HG02943 (cell line): ENCODE measurements around the gene PLCB4.

Experiments
- ATAC-seq: cut with Tn5 transposase; IDR thresholded peaks from one replicate; pipeline ENCODE4 v1.9.1; 2021; ENCODE audit warnings: mild to moderate bottlenecking, low read depth, moderate library complexity; ENCODE audit not compliant: unreplicated experiment

Gene PLCB4

GRCh38 chr20:9294041-9294440 is 225.2 kb downstream of the PLCB4 start:
- no peak for ATAC-seq

GRCh38 chr20:9298906-9299305 is 230.0 kb downstream of the PLCB4 start:
- ATAC-seq: no peak

DNA sequence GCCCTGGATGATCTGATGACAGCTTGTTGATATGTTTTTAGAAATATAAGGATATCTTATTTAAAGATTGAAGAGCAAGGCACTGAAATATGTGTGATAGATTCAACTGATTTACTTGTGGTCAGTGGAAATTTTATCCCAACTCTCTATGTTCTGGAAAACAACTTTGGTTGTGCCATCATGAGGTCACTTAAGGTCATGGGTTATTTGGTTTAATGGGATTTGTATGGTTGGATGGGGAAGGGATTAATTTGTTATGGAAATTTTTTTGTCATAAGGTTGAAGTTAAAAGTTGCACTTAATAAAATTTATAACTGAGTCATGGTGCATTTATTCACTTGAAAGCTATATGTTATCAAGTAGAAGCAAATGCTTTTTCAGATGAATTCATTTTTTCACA is 231.2 kb downstream of the PLCB4 start:
- ATAC-seq: no peak

GRCh38 chr20:9300534-9300933 is 231.6 kb downstream of the PLCB4 start:
- no peak for ATAC-seq

DNA sequence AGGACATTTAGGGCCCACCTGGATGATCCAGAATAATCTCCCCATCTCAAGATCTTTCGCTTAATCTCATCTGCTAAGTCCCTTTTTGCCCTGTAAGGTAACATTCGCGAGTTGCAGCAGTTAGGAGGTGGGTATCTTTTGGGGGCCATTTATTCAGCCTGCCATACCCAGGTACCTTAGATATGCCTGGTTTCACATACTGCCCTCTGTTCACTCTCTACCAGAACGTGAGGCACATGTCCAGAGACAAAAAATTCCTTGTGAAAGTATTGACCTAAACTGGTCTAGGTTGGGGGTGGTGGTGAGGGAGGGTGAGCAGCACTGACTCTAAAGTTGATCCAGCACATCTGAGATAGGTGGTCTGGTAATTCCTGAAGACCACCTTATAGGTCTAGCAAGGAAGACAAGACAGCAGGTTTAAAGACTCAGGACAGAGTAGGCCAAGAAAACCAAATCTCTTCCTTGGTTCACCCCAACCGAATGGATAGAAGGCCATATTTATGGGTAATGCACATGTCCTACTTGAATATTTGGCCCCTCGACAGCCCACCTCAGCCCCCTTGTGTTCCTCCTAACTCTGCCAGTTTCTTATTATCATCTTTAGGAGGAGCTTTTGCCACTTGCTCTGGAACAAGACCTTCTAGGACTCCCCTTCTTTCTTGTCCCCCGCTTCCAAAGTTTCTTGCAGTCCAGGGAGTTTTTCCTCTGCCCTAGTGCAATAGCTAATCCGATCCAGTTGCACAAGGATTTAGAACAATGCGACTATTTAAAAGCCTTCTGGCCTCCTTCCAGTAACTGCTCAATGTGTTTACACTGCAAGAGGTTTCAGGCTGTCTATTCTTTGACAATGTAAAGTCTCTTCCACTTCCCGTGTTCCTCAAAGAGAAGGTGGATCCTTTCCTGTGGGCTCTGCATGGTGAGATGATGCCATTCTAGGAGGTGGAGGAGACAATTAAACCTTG is 232.5 kb downstream of the PLCB4 start:
- ATAC-seq: no peak

GRCh38 chr20:9302091-9302462 is 233.2 kb downstream of the PLCB4 start:
- no peak for ATAC-seq

DNA sequence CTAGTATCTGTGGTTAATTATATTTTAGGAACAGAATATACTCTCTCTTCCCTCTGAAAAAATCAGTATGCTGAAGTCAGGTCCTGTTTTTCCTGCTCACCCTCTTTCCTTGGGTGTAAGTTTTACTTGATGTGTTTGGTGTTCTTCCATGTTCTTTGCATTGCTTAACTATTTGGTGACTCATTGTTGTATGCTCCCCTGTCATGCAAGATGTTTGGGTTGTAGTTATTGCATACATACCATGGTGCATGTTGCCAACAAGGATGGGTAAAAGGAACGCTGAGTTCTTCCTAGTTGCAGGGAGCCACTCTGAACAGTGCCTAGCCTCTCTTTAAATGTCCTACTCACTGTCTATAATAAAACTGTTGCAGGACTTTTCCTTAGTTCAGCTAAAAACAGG is 237.6 kb downstream of the PLCB4 start:
- no peak for ATAC-seq

- ATAC-seq: no peak
Measured at GRCh38 chr20:9308056-9308455, 239.2 kb downstream of the PLCB4 start.

DNA sequence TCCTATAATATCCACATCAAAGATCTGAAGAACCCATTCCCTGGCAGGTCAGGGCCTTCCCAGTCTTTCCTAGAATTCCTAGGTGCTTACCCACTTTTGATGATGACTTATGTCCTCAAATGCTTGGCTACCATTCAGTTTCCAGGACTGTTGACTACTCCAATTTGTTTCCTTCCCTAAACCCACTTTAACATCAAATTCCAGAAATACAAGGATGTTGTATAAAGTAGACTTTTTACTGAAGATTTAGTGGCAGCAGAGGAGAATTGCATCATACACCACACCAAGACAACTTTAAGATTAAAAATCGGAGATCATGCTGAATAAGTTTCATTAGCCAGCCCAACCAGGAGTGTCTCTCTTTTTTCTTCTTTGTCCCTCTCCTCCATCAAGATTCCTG is 242.2 kb downstream of the PLCB4 start:
- ATAC-seq: no peak

DNA sequence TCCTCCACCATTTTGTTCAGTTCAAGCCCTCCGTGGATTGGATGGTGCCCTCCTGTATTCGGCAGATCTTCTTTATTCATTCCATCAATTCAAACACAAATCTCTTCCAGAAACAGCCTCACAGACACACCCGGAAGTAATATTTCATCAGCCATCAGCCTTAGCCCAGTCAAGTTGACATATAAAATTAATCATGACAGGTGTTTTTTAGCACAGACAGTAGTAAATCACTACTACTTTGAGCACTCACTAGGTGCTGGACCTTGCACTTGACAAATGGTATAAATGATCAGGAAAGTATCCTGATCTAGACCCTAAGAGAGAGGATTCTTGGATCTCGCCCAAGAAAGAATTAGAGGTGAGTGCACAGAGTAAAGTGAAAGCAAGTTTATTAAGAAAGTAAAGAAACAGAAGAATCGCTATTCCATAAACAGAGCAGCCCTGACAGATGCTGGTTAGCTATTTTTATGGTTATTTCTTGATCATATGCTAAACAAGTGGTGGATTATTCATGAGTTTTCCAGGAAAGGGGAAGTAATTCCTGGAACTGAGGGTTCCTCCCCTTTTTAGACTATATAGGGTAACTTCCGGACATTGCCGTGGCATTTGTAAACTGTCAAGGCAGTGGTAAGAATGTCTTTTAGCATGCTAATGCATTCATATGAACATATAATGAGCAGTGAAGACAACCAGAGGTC is 250.9 kb downstream of the PLCB4 start:
- ATAC-seq: no peak

GRCh38 chr20:9321007-9321406 is 252.1 kb downstream of the PLCB4 start:
- no peak for ATAC-seq

GRCh38 chr20:9322661-9323060 is 253.8 kb downstream of the PLCB4 start:
- ATAC-seq: no peak

DNA sequence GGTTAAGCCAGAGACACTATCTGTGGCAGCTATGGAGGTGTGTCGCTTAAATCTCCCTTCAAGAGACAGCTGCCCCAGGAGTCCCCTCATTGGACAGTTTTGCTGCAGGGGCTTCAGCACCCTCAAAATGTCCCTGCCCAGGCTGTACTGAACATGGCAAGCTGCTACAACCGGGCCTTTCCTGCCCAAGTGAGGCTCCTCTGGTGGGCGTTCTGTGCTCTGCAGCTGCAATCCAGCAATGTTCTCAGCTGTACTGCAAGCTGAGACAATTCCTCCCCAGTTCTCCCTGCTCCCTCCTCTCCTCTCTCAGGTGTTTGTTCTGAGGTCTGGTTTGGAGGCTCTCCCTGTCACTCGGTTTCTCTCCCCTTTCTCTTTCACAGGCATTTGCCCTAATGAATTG is 254.7 kb downstream of the PLCB4 start:
- ATAC-seq: no peak

DNA sequence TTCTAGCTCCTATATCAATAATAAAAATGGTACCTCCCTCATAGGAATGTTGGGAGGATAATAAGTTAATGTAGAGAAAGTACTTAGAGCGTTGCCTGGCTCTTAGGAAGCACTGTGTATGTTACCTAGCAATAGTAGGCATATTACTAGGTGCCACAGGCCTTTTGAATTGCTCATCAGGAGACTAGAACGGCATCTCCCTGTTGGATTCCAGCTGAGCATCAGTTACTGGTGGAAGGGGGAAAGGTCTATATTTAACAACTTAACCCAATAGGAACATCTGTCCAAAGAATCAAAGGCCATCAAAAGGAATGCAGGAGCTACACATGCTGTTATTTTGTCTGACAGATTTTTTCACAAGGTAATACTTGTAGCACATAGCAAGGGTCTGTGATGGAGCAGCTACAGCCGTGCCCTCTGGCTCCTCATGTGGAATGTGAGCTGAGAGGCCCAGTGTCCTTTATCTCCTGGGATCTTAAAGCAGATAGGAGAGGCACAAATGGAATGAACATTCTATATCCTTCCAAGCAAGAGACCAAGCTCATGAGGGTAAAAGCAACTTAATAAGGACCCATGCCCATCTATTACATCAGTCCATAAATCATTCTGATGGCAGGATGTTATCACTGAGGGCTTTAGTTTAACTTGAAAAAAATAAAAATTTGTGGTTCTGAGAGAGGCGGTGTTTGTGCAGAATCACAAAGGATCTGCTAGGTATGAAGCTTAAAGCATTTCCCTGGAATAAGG is 260.6 kb downstream of the PLCB4 start:
- ATAC-seq: no peak

DNA sequence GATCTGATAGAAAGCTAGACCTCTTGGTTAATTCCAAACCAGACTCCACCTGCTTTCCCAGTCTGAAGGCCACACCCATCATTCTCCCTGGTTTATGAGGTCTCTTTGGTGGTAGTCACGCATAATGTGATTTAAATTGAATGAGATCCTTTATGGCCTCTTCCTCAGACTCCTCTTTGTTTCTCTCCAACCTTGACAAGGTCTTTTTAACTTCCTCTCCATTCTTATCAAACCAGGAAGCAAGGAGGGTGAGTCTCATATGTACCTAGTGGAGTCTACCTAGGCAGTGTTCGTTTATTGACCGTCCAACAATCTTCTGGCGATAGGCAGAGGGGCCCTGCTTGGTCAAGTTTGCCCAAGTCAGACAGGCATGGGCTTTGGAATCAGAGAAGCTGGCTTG is 261.3 kb downstream of the PLCB4 start:
- no peak for ATAC-seq

DNA sequence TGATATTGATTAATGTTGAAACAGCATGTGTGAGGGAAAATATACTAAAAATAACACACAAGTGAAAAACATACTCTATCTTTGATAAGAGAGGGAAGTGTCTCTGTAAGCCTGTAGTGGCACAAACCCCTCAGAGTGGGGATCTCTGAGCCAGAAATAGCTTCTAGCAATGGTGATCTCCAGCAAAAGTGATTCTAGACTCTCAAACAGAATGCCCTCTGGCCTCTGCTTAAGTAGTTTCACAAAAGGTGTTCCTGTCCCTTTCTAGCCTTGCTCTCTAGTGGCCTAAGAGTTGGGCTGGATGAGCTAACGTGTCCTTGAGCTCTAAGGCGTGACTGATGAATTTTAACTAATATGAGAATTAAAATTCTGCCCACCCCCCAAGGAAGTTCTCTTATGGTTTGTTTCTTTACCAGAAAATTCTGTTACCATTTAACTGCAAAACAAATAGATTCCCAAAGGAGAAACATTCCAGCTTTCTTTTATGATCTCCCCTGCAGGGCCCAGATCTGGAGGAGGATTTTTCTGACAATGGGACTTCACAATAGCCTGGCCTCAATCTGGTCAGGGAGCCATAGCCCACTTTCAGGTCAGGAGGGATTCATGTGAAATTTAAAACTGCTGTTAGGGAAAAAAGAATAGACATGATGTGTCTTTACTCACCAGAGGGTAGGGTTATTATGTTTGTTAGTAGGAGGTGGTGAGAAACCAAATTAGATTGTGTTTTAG is 263.0 kb downstream of the PLCB4 start:
- no peak for ATAC-seq

DNA sequence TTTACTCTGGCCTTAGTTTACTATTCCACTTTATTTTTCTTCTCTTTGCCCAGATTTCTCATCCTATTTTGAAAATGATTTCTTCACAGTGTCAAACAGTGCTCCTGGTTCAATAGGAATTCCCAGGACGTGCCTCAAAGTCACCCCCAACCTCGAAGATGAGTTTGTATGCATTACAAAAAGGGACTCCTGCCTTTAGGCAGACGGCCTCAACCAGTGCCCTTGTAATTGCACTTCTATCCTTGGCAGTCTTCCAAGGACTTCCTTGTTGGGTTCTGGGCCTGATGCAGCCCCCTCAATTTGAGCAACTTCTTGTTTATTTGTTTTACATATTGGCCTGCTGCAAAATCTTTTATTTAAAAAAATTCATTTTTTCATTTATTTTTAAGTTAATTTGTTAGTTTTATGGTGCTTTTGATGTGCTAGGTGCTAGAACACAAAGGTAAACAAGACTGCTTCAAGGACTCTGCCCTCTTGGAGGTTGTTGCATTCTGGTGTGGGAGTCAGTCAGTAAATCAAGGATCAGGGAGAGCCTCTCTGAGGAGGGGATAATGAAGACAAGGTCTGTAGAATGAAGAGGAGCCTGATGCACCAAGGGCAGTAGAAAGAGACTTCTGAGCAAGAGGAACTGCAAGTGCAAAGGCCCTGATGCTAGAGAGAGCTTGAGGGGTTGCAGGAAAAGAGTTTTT is 264.0 kb downstream of the PLCB4 start:
- no peak for ATAC-seq

- no peak for ATAC-seq
Measured at GRCh38 chr20:9334866-9335265, 266.0 kb downstream of the PLCB4 start.

- no peak for ATAC-seq
Measured at GRCh38 chr20:9338101-9338500, 269.2 kb downstream of the PLCB4 start.

DNA sequence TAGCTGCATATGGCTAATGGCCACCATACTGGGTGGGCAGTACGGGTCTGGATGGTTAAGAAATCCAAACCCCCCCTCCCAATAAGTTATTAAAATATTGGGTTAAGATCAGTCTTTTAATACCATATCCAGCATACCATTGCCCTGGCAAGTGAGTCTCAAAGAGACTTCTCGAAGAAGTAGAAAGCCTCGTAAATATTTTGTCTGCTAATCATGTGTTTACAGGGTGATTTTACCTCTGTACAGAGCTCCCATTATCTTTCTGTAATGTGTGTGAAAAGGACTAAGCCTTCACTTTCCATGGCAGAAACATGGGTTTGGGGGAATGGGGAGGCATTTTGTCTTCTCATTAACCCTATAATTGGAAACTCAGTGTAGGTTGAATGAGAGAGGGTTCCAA is 270.8 kb downstream of the PLCB4 start:
- no peak for ATAC-seq
